HG03342 (cell line): ENCODE results near the gene CLEC2B.

ENCODE experiments used
- ATAC-seq: cut with Tn5 transposase; IDR thresholded peaks from one replicate; pipeline ENCODE4 v1.9.1; 2021; ENCODE audit warnings: mild to moderate bottlenecking, moderate library complexity; ENCODE audit not compliant: unreplicated experiment

The CLEC2B gene

DNA sequence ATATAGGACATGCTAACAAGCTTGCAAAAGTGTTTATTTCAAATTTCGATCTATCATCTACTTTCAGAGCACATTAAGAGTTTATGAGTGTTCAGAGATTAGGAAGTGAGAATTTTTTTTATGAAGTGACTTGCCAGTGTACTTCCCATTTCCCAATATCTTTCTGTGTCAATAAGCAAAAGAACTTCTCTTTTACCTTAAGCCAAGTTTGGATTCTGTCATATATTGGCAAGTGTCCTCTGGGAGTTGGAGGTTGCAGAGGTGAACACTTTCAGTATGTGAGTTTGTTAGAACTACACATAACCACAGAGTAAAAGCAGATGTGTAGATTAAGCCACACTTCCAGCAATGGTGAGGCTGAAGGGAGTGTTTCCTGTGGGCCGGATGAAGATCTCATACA lies 58.5 kb downstream of the CLEC2B start:
- ATAC-seq: no peak

DNA sequence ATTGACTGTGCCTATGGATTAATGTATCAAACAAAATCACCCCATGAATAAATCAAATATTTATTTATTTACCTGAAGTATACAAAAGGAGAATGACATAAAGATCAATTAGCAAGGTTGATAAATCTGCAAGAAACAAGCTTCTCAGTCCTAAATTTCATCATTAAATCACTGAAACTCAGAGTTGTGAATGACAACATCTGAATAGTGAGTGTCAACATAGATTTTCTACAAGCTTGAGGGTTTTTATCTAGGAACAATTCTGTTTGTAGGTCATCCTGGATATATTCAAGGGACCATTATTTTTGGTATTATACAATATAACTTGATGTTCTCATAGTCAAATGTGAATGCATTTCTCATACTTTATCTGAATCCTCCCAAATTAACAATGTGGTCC lies 59.3 kb downstream of the CLEC2B start:
- ATAC-seq: no peak

DNA sequence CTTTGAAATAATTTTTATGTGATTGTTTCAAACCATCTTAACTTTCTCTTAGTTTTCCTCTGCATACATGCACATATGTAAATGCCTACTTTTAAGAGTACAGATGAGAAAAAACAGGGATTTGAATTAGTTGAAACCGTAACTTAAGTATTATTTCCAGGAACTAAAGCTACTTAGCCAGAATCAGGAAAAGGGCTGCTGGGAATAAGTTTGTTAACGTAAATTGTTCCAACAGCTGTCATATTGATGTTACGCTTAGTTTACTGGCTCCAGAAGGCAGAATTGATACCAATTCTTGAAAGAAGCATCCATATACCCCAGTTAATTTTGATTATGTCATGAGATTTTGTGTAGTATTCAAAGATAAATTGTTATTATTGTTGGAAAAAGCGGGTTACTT lies 59.8 kb downstream of the CLEC2B start:
- no peak for ATAC-seq

DNA sequence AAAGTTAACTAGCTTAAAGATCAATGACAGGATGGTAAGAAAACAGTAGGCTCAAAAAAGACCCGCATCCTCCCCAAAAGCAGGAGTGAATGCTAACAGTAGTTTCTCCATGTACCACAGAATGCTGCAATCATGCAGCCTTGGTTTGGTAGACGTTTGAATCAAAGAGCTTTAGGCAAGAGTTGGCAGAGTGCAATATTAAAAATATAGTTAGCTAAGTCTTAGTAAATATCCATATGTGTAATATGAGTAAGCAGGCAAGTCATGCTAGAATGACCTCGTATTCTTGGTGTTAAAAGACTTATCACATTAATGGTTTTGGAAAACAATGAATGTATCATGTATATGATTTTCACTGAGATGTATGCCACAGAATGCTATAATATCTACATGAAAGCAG lies 60.6 kb downstream of the CLEC2B start:
- ATAC-seq: no peak

DNA sequence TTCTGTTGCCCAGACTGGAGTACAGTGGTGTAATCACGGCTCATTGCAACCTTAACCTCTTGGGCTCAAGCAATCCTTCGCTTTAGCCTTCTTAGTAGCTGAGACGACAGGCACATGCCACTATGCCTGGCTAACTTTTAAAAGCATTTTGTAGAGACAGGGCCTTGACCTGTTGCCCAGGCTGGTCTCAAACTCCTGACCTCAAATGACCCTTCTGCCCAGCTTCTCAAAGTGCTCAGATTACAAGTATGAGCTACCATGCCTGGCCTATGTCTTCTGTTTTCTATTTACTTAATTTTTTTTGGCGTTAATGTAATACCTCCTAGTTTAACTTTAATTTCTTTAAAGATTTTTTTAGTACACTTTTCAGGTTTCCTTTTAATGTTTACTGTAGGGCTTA lies 62.4 kb downstream of the CLEC2B start:
- ATAC-seq: no peak

DNA sequence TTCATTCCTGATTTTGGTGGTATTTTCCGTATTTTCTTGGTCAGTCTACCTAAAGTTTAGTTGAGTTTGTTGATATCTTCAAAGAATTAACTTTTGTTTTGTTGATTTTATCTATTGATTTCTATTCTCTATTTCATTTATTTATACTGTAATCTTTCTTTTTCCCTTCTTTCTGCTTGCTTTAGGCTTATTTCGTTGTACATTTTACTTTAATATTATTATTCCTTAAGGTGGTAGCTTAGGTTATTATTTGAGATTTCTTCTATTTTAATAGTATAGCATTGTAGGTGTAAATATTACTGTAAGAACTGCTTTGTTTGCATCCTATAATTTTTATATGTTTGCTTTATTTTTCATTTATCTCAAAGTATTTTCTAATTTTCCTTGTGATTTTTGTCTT lies 63.3 kb downstream of the CLEC2B start:
- ATAC-seq: no peak
